NCI-H1092 treated with DMSO at 0.1 percent for 48 hours (cell line): ENCODE measurements around the gene BICDL1.

Source experiments
- DNase-seq: peaks from one replicate; lab custom pipeline; 2025; lab: John Stamatoyannopoulos, UW

BICDL1 gene

GRCh38 chr12:120125792-120126634 is 137.0 kb downstream of the BICDL1 start:
- no peak for DNase-seq

GRCh38 chr12:120126635-120127005 is 137.6 kb downstream of the BICDL1 start:
- DNase-seq, result no peak

DNA sequence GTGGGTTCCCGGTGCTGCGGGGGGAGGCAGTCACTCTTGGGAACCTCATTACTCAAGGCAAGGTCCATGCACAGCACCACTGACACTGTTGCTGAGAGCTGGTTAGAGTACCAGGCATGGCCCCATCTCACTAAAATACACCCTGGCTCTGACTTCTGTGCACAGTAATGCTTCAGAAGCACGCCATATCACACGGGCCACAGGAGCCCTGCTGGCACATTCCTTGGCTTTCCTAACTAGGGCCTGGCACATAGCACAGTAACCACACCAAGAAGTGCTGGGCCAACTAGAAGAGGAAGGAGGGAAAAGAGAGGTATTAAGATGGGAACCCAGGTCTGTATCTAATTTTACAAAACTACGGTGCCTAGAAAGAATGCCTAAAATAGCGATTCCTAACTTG is 141.0 kb downstream of the BICDL1 start:
- no peak for DNase-seq

DNA sequence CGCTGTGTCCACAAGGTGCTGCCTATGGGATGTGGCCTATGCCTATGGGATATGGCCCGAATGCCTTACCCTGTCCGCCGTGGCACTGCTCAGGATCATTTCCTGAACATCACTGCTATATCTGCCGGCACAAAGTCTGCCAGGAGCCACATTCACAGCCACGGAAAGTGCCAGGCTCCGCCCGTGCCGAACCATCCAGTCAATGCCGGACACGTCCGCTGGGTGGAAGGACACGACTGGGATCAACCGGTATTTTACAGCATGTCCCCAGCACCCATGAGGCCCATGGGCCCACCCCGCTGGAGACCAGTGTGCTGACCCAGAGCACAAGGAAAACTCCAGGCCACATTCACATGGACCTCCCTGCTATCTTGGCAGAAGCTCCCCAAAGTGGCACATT is 142.1 kb downstream of the BICDL1 start:
- DNase-seq, result no peak

GRCh38 chr12:120132054-120132836 is 143.2 kb downstream of the BICDL1 start:
- DNase-seq, result no peak

GRCh38 chr12:120132863-120133385 is 143.9 kb downstream of the BICDL1 start:
- DNase-seq, result no peak

GRCh38 chr12:120134307-120134980 is 145.4 kb downstream of the BICDL1 start:
- DNase-seq, result no peak

GRCh38 chr12:120136093-120136770 is 147.2 kb downstream of the BICDL1 start:
- DNase-seq, result no peak

DNA sequence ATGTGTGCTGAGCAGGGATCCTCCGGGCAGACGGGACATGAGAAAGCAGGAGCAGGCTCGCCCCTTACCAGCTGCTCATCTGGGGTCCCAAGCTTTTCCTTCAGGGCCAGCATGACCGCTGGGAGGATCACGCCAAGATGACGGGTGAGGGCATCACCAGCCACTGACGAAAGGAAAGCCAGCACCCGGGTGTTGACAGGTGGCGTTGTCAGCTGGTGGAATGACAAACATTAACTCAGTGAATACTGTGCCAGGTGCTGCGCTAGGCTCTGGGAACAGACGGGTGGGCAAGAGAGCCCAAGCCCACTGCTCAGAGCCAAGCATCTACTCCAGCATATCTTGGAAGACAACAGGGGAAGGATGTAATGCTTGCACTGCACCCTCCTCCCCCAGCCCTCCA is 148.8 kb downstream of the BICDL1 start:
- no peak for DNase-seq

DNA sequence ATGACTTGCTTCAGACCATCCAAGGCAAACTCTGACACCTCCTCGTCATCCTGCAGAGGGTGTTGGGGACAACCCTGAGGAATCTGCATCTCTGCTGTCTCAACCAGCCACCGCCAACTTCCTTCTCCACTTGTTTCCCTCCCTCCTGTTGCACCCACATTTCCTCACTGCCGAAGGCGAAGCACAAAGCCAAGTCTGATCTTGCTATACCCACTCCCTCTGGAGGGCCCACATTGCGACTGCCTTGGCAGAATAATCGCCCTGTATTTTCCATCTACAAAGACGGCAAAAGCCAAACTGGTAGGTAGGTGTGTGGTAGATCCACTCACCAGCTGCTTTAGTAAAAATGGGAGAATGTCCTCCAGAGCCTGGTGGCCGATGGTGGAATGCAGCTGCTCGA is 149.3 kb downstream of the BICDL1 start:
- no peak for DNase-seq

GRCh38 chr12:120139958-120140357 is 150.9 kb downstream of the BICDL1 start:
- DNase-seq, result no peak

DNA sequence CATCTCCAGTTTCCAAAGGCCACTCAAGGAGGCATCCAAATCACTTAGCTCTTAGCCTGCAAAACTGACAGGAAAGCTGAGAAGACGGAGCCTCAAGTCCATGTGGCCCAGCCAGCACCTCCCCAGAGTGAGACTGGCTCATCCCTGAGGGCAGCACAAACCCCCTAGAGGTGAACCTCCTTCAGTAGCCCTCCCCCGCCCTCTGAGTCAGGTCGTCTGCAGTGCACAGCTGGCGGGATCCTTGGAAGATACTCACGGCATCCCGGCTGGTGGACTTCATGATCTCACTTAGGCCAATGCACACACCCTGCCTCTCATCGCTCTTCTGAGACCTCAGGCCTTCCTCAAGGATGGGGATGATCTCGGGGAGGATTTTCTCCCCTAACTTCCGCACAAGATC is 151.6 kb downstream of the BICDL1 start:
- no peak for DNase-seq

DNA sequence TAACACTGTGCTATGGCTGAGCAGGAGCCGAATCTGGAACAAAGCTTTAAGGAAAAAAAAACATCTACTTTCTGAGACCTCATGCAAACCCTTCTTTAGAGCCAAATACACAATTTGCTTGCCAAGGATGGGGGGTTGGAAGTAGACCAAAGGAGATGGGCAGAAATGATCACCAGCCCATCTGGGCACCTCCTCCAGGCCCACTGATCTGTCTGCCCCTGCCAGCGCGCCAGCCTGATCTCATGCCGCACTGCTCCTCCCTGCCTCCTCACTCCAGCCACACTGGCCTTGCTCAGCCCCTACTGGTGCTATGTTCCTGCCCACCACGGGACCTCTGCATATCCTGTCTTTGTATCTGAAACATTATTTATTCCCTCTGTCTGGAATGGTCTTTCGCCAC is 152.3 kb downstream of the BICDL1 start:
- no peak for DNase-seq

- DNase-seq, result no peak
Observed at GRCh38 chr12:120142231-120142877, 153.3 kb downstream of the BICDL1 start.
